GM21619 (cell line): ENCODE measurements around the gene PTPRR.

Experiments used
- ATAC-seq: cut with Tn5 transposase; IDR thresholded peaks from one replicate; pipeline ENCODE4 v1.9.1; 2021; ENCODE audit not compliant: unreplicated experiment

The PTPRR gene

GRCh38 chr12:70798016-70798783, 122.3 kb downstream of the PTPRR start:
- no peak for ATAC-seq

GRCh38 chr12:70796989-70797388, 123.5 kb downstream of the PTPRR start:
- ATAC-seq: no peak

- ATAC-seq: no peak
Measured at GRCh38 chr12:70795608-70796007, 124.9 kb downstream of the PTPRR start.

GRCh38 chr12:70794131-70794530, 126.4 kb downstream of the PTPRR start:
- no peak for ATAC-seq

- no peak for ATAC-seq
Measured at GRCh38 chr12:70788774-70789173, 131.8 kb downstream of the PTPRR start.

GRCh38 chr12:70787612-70788011, 132.9 kb downstream of the PTPRR start:
- no peak for ATAC-seq

GRCh38 chr12:70785896-70786295, 134.6 kb downstream of the PTPRR start:
- ATAC-seq: no peak

GRCh38 chr12:70784042-70784668, 136.4 kb downstream of the PTPRR start:
- ATAC-seq: no peak

GRCh38 chr12:70783455-70783854, 137.1 kb downstream of the PTPRR start:
- no peak for ATAC-seq

GRCh38 chr12:70779250-70779649, 141.3 kb downstream of the PTPRR start:
- no peak for ATAC-seq

GRCh38 chr12:70774055-70774454, 146.5 kb downstream of the PTPRR start:
- ATAC-seq: no peak

GRCh38 chr12:70772836-70773235, 147.7 kb downstream of the PTPRR start:
- ATAC-seq: no peak

- no peak for ATAC-seq
Measured at GRCh38 chr12:70771581-70771980, 149.0 kb downstream of the PTPRR start.

- no peak for ATAC-seq
Measured at GRCh38 chr12:70763666-70764065, 156.9 kb downstream of the PTPRR start.

GRCh38 chr12:70762000-70762399, 158.5 kb downstream of the PTPRR start:
- ATAC-seq: no peak

- no peak for ATAC-seq
Measured at GRCh38 chr12:70759161-70759918, 161.2 kb downstream of the PTPRR start.

GRCh38 chr12:70758494-70758845, 162.1 kb downstream of the PTPRR start:
- no peak for ATAC-seq

GRCh38 chr12:70757830-70758493, 162.6 kb downstream of the PTPRR start:
- ATAC-seq: no peak

- no peak for ATAC-seq
Measured at GRCh38 chr12:70756791-70757190, 163.7 kb downstream of the PTPRR start.

- ATAC-seq: no peak
Measured at GRCh38 chr12:70756118-70756517, 164.4 kb downstream of the PTPRR start.

- no peak for ATAC-seq
Measured at GRCh38 chr12:70754330-70754741, 166.2 kb downstream of the PTPRR start.
